IPS DF 4.7 (cell line): ENCODE results near the gene NHLRC2.
"Not testable (repeated sequence)": the region's sequence is repeated elsewhere in the genome, so short reads cannot be mapped to it uniquely, and the experiment has no call there.

ENCODE experiments used
- DNase-seq: peaks from one replicate; pipeline ENCODE4 v3.0.0-alpha.2; 2013; ENCODE audit warnings: low spot score; ENCODE audit errors: extremely low read depth

The NHLRC2 gene

DNA sequence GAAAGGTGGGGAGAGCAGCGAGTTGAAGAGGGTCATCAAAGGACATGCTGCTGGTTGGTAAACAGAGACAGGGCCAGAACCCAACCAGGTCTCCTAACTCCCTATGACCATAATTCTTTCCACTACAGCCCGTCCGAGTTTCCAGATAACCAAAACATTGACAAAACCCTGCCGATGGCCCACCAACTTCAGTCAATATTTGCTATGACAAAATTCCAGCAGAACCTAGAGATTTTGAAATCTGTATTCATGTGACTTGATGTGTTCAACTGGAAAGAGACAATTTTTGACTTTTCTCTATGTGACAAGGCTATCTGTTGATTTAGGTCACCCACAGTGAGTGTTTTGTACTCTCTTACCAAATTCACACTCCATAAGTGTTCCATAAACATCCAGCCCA, 86.7 kb downstream of the NHLRC2 start:
- no peak for DNase-seq

DNA sequence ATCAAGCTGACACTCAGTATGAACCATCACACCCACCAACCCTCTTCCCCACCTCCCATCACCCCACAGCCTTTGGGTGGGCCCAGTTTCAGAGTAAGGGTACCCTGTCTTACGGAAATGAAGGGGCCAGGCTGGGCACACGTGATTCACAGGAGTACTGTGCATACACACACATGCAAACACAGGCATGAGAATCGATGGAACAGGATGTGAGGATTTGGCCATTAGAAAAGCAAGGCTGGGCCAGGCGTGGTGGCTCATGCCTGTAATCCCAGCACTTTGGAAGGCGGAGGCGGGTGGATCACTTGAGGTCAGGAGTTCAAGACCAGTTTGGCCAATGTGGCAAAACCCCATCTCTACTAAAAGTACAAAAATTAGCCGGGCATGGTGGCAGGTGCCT, 88.7 kb downstream of the NHLRC2 start:
- DNase-seq = not testable (repeated sequence)

DNA sequence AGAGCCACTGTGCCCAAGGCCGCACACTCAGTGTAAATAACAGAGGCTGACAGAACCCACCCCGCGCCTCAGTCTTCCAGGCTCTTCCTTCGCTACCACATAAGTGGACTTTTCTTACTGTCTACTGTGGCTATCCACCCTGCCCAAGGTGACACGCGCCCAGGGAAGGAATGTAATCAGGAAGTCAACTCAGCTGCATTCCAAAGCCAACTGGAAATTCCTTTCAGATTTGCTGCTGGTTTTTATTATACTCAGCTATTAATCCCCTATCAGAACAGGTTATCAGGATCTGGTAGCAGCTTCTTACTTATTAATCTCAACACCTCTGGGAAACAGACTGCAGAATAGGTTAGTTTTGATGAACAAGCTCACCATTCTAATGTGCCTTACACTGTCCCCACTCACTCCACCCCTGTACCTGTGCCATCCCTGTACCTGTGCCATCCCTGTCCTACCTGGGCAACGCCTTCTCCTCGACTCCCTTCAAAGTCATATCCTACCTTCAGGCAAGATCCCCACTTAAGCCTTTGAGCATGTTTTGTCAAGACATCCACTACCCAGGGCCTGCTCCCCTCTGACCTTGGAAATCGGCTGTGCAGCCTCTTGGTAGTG, 90.7 kb downstream of the NHLRC2 start:
- DNase-seq = no peak

DNA sequence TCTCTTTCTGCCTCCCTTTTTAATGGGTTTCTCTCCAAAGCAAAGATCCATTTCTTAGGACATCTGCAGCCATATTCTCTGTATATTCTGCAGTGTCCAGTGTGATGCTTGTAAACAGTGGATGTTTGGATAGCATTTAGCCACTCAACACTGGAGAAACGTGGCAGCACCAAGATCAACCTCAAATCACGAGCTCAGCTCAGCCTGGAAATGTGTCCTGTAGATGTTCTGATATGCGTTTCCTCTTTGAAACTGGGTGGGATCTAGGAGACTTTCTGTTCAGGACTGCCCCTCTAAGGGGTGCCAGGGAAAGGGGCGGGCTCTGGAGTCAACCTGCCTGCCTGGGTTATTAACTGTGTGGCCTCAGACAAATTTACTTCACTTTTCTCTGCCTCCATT, 91.2 kb downstream of the NHLRC2 start:
- DNase-seq = no peak

DNA sequence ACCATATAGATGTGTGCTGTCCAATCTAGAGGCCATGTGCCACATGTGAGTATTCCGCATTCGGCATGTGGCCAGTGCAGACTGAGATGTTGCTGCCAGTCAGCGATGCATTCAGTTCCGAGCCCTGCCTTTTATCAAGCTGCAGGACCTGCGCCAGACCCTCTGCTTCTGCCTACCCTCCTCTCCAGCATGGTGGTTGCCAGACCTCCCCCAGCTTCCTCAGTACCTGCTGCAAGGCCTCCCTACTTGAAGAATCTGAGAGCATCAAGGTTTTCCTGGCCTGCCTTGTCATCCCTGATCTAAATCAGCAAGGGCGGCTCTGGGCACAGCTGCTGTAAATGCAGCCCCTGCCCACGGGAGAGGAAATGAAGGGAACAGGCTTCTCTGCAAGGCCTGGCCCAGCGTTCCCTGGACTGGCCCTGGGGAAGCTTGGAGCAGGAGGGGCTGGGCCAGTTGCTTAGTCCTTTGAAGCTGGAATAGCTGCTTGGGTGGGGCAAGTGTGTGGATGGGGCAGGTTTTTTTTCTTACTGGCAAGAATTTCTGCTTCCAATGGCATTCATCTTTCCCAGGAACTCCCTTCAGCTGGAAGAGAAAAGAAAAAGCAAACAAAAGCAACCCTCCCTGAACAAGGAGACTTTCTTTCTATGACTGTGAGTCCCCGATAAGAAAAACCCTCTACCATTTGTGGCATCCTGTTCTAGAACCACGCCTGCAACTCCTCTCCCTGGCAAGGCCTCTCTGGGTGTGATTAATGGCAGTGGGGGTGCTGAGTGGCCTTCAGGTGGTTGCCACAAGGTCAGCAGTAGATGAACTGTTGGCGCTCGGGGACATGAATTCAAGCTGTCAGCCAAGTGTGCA, 93.0 kb downstream of the NHLRC2 start:
- DNase-seq = no peak

DNA sequence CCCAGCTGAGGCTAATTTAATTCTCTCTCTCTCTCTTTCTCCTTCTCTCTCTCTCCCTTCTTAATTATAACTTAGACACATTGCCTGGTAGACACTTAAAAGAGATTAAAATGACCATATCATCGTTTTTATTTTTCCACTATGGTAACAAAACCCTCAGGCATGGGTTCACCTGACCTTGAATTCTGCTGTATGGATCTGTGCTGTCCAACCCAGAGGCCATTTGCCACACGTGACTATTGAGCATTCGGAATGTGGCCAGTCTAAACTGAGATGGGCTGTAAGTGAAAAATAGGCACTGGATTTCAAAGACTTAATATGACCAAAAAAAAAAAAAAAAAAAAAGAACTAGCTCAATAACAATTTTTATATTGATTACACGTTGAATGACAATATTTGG, 93.6 kb downstream of the NHLRC2 start:
- no peak for DNase-seq

DNA sequence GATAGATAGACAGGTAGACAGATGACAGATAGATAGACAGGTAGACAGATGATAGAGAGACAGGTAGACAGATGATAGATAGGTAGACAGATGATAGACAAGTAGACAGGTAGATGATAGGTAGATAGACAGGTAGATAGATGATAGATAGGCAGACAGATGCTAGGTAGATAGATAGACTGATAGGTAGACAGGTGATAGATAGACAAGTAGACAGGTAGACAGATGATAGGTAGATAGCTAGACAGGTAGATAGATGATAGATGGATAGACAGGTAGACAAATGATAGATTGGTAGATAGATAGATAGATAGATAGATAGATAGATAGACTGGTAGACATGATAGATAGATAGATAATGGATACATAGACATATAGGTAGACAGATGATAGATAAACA, 95.8 kb downstream of the NHLRC2 start:
- no peak for DNase-seq

DNA sequence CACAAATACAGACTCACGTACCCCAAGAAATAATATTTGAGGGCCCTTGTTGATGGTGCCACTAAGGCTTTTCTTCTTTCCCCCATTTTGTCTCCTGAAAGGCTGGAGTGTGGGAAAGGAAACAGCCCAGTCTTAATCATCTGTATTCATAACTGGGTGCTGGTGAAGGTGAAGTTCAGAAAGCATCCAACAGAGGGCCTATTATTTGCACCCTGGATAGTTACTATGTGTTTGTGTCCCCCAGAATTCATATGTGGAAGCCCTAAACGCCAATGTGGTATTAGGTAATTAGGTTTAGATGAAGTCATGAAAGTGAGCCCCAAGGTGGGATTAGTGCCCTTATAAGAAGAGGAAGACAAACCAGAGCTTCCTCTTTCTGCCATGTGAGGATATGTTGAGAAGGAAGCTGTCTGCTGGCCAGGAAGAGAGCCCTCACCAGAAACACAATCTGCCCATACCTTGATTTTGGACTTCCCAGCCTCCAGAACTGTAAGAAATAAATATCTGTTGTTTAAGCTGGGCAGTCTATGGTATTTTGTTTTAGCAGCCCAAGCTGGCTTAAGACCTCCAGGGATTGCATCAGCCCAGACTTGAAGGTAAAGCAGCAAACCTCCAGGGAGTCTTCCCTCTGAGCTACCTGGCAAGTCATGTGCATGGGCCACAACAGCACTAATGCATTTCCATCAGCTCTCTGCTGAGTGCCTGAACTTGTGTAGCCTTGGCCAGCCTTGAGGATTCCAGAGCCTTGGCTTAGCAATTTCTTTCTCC, 99.2 kb downstream of the NHLRC2 start:
- no peak for DNase-seq

DNA sequence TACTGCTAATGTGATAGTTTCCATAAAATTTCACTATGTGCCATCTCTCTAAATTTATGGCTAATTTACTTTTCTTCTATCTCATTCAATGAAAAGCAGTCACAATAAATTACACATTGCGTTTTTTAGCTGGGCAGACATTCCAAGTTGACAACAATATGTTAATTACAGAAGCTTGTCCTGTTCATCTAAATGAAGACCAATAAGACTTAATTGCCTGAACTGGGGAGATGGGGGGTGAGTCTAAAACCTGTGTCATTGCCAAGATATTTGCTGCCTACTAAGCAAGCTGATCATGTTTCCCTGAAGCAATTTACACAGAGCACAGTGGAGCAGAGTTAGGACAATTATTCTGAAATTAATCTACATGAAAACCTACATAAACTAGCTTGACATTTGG, 99.9 kb downstream of the NHLRC2 start:
- no peak for DNase-seq

DNA sequence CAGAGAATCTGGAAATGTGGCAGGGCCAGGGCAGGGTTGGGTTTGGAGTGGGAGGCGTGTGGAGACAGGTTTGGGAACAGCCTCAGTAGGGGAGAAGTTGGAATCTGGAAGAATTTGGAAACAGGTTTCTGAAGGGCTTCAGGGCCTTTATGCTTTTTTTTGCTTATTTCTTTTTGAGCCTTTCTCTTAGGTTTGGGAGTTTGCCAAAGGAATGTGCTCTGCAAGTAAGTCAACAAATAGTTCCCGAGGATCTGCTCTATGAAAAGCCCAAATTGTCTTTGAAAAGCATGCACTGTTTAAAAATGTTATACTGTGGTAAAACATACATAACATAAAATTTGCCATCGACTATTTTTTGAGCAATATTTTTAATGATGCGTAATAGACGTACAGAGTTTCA, 102.6 kb downstream of the NHLRC2 start:
- no peak for DNase-seq

DNA sequence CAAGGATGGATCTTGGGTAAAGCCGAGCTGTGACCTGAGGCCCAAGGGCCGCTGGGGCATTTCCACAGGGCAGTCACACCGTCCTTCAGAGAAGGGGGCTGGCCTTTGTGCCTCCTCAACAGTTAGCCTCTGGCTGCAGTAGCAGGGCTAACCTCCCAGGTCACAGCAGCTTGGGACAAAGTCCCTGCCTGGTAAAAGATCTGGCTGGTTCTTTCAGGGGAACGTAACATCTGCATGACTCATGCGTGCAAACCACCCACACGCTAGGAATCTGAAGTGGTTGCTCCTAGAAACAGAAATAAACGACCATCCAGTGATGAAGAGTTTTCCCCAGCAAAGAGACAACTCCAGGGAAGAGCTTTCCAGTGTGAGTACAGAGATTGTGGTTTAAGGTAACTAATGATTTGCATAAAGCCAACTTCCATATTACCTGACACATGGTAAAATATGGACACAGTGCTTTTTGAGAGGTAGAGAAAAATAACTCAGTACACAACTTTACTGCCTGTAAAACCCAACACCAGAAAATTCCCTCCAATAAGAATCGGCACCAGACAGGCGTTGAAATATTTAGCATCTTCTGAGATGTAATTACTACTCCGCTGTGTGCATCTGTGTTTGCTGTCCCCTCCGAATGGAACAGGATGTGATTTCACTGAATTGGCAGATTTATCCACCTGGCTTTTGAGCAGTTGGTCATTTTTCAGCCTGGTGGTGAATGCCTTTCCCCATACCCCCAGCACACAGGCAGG, 104.3 kb downstream of the NHLRC2 start:
- DNase-seq = no peak

DNA sequence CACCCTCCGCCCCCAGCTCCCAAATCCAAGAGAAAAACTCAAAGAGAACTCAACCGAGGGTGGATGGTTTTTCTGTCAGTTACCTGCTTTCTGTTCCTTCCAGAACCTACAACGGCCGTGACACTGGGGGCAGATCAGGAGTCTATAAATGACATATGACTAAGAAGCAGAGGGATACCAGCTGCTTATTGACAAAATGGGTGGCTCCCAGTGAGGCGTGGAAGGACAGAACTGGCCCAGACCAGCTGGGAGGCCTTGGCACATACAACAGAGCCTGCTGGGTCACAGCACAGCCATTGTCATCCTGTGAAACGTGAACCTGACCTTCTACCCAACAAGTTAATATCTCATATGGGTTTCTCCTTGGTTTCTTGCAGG, 104.9 kb downstream of the NHLRC2 start:
- DNase-seq = no peak

DNA sequence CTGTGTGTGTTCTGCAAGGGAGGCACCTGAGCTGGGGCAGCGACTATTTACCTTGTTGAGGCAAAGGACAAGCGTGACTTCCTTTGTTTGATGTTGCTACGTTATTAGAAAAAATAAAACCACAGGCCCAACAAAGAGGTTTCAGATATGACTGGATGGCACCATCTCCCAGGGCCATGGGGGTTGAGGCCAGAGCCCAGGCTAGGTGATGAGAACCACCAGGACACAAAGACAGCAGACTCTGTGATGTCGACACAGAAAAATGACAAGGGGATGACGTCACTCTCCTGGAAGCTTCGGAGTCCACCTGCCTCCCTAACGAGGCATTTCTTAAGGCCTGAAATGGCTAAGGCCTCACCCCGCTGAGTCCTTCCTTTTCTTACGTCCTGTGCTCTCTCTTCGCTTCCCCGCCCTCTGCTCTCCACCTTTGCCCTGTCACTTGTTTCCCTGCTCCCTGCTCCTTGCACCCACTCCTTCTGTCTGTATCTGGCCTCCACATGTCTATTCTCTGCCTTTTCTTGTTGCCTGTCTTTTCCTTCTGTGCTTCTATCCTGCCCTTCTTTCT, 106.2 kb downstream of the NHLRC2 start:
- no peak for DNase-seq

DNA sequence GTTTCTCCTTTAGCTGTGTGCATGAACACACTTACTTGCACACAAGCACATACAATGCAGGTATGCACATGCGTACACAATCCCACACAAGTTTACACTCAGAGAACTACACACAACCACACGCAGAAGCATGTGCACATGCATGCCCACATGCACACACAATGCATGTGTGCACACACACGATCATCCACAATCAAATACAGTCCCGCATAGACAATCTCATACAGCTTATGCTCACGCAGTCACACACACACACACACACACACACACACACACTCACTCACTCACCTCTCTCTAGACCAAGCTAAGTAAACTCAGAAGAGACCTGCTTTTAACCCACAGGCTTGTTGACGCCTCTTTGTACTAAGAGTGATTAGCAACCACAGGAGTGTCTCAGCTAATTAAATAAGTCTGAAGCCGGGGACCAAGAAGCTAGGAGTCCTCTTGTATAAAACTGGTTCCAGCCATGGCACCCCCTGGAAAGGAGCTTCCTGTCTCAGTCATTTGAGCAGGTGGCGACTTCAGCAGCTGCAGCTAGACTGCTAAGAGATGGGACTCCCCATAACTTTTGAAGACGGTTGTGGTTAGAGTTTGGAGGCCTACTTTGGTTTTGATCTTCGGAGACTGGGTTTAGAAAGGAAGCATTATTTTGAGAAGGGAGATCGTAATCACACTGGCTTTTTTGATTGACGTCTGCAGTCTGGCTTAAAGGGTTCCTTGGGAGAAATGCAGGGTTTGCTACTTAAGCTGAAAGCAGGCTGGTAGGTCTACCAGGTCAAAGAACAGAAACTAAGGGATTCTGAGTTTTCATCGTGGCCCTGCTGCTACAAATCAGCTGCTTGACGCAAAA, 106.9 kb downstream of the NHLRC2 start:
- no peak for DNase-seq

DNA sequence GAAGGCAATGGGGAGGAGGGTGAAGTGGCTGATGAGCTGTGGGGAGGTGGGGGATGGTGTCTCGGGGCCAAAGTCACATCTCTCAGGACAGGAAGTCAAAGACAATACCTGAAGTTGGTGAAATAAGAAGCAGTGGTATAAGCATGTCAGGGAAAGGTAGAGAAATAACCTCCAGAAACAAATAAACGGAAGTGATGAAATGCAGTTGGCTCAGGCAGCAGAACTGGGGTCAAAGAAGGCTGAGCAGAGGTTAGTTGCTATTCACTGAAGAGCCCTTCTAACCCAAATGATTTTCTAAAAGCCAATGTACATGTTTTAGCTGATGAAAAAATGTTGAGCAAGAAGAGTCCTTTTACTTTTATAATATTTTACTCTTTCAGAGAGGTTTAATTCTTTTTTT, 110.6 kb downstream of the NHLRC2 start:
- DNase-seq = no peak

DNA sequence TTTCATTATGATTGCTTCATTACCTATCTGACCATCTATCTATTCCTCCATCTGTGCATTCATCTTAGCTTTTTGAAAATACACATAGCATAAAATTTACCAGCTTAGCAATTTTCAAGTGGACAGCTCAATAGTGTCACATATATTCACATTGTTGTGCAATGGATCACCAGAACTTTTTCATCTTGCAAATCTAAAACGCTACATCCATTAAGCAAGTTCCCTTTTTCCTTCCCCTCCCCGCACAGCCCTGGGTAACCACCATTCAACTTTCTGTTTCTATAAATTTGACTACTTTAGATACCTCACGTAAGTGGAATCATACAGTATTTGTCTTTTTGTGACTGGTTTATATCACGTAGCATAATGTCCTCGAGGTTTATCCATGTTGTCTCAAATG, 111.2 kb downstream of the NHLRC2 start:
- DNase-seq = no peak
